Right forelimb (tissue), 1 donor: ENCODE measurements around the gene BCL2L1.
"Not testable (repeated sequence)": the region's sequence is repeated elsewhere in the genome, so short reads cannot be mapped to it uniquely, and the experiment has no call there.

Experiments
- DNase-seq: peaks from one replicate; pipeline ENCODE4 v3.0.0-alpha.2; 2018

Gene BCL2L1

DNA sequence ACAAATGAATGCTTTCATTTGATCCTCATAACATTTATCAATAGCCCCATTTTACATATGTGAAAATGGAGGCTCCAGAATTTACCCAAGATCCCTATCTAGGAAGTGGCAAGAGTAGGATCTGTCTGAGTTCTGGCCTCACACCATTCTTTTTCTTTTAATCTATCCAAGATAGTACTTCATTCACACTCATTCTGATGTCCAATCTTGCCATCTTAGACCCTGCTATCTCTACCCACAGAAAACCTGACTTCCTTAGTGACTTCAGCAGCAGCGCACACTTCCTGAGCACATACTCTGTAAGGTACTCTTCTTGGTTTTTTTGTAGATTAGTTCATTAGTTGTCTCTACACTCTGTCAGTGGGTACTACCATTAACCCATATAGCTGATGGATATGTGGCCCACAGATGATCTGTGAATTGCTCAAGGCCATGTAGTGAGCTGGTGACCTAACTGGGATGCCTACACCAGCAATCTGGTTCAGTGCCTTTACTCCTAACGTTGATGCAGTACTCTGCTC is 48.7 kb downstream of the BCL2L1 start:
- DNase-seq: no peak

DNA sequence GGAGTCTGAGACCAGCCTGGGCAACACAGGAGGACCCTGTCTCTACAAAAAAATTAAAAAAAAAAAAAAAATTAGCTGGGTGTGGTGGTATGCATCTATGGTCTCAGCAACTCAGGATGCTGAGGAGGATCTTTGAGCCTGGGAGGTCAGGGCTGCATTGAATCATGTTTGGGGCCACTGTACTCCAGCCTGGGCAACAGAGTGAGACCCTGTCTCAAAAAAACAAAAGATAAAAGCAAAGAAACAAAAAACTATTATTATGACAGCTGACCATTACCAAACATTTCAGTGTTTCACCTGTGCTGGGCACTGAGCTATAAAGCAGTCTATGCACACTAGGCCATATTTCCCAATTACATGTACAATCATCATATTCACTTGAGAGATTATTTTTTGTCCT is 49.2 kb downstream of the BCL2L1 start:
- DNase-seq: no peak

DNA sequence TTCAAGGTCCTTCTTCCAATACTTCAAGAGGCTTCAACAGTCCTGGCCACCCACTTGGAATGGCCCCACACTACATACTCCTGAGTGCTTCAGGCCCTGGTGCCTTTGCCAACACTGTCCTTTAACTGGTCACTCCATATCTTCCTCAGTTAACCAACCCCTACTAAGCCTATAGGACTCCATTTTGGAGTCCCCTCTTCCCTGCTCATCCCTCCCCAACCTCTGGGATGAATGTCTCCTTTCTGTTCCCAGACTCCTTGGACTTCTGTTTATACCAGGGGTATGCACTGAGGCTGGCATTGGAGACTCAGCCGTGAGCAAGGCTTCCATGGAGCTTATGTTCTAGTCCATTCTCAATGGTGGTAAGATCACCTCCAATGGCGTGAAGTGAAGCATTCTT is 51.3 kb downstream of the BCL2L1 start:
- DNase-seq: no peak

DNA sequence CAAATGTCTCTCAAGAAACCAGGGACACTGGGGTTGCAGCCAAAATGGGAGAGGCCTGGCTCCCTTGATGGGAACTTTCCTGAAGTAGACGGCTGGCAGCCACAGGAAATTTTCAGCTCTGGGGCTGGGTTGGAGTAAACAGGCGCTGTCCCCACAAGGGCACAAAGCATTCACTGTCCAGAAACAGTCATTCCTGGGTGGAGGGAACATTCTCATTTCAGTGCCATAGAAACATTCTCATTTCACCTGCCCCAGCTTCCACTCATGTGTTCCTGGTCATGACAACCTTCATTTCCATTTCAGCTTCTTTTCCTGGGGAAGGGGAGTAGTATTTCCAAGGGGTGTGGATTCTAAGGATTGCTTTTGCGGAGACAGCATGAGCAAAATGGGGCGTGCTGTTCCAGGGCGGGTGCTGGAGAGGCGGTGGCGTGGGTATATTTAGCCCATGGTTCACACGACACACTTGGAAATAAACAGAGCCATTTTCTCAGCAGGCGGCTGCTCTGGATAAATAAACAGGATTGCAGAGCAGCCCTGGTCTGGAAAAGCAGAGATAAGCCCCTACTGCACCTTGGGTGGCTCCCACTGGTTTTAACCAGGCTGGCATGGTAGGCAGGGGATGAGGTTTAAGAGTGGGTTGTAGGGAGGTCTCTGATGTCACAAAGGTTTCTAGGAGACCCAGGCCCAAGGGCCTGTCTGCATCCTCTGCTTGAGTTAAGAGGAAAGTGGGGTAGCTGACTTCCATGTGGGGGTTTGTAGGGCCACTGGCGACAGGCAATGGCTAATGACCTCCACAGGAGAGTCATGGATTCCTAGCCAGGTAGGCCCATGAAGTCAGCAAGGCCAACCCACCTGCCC is 52.1 kb downstream of the BCL2L1 start:
- no peak for DNase-seq

DNA sequence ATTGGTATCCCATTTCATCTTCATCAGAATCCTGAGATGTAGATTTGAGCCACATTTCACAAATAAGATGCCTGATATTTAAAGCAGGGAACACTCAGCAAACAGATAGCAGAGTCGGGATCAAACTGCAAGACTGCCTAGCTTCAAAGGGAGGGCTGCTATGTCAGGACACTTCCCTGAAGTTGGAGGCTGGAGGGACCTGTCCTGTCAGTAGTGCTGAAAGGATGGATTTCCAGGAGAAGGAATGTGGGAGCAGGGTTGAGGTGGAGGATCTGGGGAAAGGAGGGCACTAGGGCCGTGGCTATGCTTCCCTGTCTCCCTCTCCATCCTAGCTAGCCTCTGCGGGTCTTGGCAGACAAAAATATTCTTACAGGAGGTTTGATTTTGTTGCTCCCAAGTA is 52.8 kb downstream of the BCL2L1 start:
- DNase-seq: no peak

DNA sequence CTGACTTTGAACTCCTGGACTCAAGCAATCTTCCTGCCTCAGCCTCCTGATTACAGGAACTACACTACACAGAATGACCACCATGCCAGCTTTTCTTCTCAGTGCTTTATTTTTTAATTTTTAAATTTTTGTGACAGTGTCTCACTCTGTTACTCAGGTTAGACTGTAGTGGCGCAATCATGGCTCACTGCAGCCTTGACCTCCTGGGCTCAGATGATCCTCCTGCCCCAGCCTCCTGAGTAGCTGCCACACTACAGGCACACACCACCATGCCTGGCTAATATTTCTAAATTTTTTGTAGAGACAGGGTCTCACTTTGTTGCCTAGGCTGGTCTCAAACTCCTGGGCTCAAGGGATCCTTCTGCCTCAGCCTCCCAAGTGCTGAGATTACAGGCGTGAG is 53.7 kb downstream of the BCL2L1 start:
- DNase-seq: not testable (repeated sequence)

DNA sequence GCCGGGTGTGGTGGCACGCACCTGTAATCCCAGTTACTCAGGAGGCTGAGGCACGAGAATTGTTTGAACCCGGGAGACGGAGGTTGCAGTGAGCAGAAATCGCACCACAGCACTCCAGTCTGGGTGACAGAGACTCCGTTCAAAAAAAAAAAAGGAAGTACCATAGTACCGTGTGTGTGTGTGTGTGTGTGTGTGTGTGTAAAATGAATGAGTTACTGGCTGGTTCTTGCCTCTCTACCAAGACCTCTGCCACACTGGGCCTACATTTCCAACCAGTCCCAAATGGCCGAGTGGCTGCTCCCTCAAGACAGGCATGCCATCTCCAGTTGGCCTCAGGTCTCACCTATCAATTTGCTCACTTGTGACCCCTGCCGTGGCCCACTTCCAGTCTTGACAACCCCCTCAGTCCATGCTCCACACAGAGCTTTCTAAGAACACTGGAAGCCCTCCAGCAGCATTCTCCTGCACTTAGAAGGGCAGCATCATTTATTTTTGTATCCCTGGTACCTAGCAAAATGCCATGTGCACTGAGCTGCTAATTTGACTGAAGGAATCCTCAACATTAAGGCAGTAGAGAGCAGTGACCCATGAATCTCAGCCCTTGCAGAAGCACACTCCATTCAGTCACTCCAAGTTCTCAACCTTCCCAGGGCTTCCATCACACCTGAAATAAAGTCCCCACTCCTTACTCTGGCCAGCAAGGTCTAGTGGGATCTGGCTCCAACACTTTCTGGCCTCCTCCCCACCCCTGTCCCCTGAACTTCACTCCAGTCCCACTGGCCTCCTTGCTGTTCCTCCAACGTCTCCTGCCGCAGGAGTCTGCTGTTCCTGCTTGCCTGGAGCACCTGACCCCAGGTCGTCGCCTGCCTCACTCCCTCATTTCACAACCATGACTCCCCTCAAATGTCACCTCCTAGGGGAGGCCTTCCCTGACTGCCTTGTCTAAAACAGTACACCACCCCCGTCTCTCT is 55.1 kb downstream of the BCL2L1 start:
- no peak for DNase-seq

DNA sequence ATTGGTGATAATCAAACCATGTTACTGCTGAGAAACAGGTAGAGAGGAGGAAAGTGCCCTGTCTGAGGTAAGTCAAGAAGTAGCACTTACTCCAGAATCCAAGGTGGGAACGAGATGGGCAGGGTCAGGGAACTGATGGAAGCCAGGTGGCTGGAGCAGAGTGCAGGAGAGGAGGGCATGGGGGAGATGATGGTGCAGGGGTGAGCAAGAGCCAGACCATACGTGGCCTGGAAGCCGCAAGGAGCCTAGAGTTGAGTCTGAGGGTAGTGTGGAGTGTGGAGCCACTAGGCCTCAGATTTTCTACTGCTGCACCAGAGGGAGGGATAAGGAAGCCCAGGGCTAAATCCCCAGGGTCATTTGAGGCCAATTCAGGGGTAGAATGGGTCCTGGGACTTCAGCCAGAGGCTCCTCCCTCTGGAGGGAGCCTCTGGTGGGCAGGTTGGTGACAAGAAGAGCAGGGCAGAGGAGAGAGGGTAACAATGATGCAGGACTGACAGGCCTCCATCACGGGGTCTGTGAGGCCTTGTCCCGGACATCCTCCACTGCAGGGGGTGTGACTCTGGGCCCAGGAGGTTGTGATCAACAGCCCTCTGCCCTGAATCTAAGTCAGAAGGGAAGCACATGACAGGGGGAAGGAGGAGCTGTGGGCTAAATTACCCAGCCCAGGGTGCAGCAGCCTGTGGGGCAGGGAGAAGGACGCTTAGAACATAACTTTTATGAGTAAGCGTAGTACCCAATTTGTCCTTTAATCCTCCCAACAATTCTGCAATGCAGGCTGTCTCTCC is 56.2 kb downstream of the BCL2L1 start:
- DNase-seq: no peak

DNA sequence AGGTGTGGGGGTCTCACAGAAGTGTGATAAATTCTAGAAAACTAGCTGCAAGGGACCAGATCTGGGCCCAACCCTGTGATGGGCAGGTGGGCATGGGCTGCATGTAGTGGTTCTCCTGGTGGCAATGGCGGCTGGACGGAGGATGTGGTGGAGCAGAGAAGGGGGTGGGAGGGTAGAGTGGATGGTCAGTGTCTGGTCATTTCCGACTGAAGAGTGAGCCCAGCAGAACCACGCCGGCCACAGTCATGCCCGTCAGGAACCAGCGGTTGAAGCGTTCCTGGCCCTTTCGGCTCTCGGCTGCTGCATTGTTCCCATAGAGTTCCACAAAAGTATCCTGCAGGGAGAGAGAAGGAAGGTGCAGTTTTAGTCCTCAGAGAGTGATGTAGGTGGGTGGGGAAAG is 56.9 kb downstream of the BCL2L1 start:
- no peak for DNase-seq

DNA sequence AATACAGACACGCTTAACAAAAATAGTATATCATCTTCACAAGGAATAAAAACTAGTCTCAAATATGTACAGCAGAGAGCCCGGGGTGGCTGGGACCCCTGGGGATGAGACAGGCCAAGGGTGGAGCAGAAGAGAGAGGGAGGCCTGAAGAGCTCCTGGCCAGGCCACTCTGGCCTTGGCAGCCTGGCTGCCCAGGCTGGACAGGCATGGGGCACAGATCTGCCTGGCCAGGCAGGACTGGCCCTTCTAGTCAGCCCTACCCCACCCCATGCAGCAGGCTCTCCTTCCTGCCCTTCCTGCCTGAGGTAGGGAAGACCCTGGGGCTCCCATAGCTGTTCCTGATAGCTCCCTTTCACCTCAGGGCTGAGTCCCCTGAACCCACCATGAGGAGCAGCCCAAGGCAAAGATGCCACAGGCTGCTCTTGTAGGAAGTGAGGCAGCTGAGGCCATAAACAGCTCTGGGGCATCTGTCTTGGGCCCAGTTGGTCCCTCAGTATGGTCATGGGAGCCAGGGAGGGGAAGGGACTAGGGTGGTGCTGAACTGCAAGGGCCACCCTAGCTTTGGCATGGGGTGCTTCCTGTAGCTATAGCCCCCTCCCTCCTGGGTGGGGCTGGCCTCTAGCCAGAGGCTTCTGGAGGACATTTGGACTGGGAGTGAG is 57.8 kb downstream of the BCL2L1 start:
- no peak for DNase-seq

DNA sequence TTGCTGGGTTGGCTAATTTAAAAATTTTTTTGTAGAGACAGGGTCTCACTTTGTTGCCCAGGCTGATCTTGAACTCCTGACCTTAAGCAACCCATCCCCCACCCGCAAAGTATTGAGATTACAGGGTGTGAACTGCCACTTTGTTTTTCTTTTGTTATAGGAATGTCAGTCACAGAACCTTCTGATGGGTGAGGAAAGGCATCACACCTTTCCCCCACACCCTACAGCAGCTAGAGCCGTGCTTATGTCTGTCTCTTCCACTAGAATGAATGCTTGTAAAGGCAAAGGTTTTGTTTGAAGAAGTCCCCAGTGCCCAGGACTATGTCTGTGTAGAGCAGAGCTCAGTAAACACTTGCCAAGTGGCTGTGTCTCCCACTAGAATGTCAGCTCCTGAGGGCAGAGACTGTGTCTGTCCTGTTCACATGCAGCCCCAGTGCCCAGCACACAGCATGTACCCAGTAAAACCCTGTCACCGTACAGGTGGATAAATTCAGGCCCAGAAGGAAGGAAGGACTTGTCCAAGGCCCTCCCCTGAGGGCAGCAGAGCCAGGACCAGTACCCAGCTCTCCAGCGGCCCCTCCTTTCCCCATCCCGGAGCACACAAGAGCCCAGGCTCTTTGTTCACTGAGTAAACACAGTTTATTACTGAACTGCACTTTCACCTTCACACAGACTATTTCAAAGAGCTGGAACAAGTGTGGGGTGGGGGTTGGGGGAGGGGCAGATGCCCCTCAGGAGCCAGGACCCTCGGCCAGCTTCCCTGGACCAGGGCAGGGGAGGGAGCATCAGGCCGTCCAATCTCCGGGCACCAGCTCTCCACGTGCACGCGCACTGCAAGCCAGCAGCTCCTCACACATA is 58.6 kb downstream of the BCL2L1 start:
- no peak for DNase-seq

DNA sequence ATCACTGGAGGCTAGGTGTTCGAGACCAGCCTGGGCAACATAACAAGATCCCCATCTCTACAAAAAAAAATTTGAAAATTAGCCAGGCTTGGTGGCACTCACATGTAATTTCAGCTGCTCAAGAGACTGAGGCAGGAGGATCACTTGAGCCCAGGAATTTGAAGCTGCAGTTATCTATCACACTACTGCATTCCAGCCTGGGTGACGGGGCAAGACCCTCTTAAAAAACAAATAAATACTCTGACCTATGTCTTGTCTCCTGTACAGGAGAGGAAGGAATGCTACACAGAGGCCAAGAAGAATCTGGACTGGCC is 59.2 kb downstream of the BCL2L1 start:
- DNase-seq: no peak

DNA sequence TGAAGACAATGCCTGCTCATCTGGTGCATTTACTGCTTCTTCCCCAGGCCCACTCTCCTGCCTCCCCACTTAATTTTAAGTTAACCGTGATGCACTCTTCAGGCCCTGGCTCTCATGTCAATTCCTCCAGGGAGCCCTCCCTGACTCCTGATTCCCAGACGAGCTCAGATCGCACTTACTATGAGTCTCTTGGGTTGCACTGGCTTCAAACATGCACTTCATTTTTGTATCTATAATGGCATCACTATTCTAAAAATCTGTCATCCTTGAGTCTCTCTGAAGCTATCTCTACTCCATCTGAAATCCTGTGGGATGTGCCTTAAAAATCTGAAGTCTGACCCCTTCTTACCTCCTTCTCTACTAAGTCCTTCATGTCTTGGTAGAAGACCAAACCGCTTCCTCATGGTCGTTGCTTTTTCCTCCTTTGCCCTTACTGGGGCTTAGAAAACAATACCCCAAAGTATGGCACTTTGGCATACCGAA is 60.3 kb downstream of the BCL2L1 start:
- DNase-seq: no peak

DNA sequence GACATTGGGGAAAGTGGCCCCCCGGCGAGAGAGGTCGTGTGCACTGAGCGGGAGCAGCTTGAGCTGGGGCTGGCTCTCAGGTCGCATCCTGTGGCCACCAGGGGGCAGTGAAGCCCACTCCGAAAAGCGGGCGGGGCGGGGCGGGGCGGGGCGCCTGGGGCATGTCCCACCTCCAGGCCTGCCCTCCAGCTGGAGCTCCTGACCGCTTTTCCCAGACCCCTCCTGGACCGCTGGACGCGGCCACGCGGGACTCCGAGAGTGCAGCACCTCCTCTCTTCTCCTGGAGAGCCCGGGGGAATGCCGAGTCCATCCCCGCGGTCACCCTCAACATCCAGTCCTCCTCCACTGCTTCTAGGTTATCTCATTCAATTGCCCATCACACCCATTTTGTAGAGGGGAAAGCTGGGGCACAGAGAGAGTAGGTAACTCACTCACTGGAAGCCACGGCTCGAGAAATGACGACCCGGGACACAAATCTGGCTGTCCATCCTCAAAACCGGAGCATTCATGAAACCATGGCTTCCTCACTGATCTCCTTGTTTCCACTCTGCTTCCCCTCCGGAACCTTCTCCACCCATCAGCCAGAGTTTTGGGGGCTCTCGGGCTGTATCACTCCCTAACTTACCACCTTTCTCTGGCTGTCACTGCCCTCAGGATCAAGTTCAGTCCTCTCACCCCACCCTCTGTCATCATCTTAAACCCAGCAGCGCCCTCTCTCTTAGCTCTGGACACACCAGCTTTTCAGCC is 60.9 kb downstream of the BCL2L1 start:
- peak; percentile 91 for DNase-seq

DNA sequence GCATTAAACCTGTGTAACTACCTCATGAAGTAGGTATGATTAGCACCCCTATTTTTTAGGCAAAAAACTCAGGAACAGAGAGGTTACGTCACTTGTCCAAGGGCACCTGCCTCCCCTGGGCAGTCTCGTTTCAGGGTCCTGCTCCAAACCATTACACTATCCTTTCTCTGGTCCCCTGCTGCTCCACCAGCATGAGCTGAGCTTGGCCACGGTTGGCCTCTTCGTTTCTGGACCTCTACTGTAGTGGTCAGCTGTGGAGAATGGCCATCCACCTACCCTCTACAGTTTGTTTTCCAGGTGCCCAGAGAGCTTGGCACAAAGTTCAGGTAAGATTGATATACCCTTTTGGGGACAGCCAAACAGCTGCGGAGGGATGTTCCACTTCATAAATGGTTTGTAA is 68.1 kb downstream of the BCL2L1 start:
- no peak for DNase-seq

DNA sequence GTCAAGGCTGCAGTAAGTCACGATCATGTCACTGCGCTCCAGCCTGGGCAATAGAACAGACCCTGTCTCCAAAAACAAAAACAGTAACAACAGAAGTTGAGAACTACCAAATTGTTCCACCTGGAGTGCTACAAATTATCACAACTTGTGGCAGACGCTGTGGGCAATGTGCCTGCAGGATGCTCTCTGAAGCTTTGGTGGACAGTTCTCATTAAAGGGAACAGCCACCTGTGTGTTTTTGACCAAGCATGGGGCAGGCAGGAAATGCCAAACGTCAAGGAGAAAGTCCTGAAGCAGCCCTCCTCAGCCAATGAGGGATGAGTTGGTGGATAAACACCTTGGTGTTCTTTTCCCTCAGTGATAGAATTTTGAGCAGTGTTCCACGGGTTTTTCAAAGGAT is 69.1 kb downstream of the BCL2L1 start:
- no peak for DNase-seq

DNA sequence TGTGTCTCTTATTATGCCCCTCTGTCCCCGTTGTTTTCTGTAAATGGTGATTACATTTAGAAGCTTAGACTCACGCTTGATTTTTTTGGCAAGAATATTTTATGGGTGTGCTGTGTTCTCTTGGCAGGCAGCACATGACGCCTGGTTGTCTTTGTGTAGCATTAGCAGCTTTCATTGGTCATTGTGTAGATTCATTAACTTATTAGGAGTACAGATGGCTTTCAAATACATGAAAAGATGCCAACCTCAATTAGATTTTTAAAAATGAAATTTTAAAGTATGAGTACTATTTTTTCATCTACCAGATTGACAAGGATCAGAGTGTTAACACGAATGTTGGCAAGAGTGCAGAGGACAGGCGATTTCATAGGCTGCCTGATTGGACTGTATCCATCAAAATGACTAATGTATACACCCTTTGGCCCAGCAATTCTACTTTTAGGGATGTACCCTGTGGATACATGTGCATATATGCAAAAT is 69.7 kb downstream of the BCL2L1 start:
- DNase-seq: no peak

DNA sequence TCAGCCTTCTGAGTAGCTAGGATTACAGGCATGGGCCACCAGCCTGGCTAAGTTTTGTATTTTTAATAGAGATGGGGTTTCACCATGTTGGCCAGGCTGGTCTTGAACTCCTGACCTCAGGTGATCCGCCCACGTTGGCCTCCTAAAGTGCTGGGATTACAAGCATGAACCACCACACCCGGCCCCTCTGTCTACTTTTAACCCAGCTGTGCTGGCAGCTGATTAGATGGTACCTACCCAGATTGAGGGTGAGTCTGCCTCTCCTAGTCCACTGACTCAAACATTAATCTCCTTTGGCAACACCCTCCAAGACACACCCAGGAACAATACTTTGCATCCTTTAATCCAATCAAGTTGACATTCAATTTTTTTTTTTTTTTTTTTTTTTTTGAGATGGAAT is 74.6 kb downstream of the BCL2L1 start:
- DNase-seq: not testable (repeated sequence)

DNA sequence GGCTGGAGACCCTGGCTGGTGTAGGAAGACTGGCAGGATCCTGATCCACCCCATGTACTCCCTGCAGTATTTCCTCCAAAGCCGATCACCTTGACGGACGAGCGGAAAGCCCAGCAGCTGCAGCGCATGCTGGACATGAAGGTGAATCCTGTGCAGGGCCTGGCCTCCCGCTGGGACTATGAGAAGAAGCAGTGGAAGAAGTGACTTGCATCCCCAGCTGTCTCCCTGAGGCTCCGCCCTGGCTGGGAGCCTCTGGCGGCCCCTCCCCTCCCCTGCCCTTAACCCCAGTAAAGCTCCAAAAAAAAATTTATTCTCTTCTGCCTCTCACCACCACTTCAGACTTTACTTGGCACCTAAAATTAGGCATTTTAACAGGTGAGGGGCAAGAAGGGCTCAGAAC is 78.0 kb downstream of the BCL2L1 start:
- no peak for DNase-seq

DNA sequence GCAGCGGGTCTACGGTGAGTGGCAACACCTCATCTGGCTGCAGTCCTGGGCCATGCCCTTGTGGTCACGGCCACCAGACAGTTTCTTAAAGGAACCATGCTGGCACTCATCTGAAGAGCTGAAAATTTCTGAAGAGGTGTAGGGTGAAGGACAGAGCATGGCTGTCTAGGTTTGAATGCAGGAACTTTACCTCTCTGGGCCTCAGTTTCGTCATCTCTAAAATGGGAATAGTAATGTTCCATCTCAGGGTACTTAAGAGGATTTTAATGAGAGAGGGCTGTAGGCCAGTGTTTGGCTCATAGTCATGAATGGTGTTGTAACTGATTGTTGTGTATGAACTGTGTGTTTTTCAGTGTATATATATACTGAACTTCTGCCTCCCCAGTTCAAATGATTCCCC is 79.1 kb downstream of the BCL2L1 start:
- DNase-seq: no peak
